ENCODE data around the gene KCNG2.

DNA sequence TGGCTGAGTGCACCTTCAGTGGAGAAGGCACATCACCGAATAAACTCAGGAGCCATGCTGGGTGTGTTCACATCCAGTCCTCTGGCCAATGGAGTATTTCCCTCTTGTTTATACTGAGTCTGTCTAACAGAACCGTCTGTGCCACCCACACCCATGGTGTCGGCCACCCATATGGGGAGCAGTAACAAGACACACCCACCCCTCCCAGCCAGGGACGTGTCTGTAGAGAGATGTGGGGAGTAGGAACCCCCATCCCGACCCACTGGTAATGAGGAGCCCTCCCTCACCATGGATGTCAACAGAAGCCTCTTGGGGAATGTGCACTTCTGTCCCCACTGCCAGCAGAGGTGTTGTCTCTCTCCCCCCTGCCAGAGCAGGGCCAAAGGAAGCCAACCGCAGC lies 37.1 kb downstream of the KCNG2 start:
- TF ChIP-seq POLR2A (IDR thresholded peaks at IDR 0.05) (no peak), POLR2AphosphoS5 (IDR thresholded peaks at IDR 0.05) (no peak)

Measured in gastroesophageal sphincter (tissue), 2 donors.